ENCODE measurements around the gene MAP4. TPM values are rescaled to one million over a fixed set of nuclear protein-coding genes. Genes with fewer than 3 reads are reported as not detected.

MAP4 gene
- total RNA-seq, 4 donors from 2014 or later = 214 to 351 (median 231) TPM

GRCh38 chr3:47871389-47871788 is 144.8 kb downstream of the MAP4 start:
- no peaks in the 10 kb centered on the region for H3K27me3 ChIP-seq
- no peaks in the 10 kb centered on the region for H3K9me3 ChIP-seq
- peaks cover 4 to 100% of the 10 kb centered on the region in 2 donors for H3K36me3 ChIP-seq
- no peak overlapping the region for H3K27ac ChIP-seq
- WGBS, 2 donors (ENCODE audit: low coverage in 1 of 2) = 88% methylated on average over 2 of the region's 2 CpGs; no CpG with 5 or more reads in 1 of the 2 donors
- no peaks in the 10 kb centered on the region for H3K4me1 ChIP-seq
- no peak for ATAC-seq
- H3K4me3 ChIP-seq = no peak overlapping the region
- TF ChIP-seq POLR2A (IDR thresholded peaks at IDR 0.05) = no peak
- no peak for TF ChIP-seq POLR2AphosphoS5 (IDR thresholded peaks at IDR 0.05)
- TF ChIP-seq CTCF (IDR thresholded peaks at IDR 0.05) = no peak
- TF ChIP-seq EP300 (IDR thresholded peaks at IDR 0.05) = no peak

DNA sequence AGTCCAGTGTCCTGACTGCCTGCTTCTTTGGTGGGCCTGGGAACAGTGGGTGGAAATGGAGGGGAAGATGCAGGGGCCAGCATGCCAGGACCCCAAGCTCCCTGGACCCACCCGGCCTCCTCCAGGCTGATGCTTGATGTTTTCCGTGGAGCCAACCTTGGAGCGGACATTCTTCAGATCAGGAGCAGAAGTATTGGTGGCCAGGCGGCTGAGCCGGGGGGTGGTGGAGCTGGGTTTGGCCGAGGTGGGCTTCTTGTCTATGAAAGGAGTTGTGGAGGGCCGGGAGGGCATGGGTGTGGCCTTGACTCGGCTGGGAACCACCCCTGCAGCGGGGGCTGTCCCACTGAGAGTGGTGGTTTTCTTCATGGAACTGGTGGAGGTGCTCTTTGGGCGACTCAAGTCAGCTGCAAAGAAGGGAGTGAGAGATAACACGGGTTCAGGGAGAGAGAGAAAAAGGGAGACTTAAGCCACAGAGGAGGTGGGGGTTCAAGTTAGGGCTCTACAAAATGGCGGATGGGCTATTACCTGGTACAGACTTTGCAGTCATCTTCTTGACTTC is 145.4 kb downstream of the MAP4 start:
- Histone ChIP-seq H3K36me3 (peaks cover 4 to 100% of the 10 kb centered on the region in 2 donors), H3K4me3 (no peak overlapping the region), H3K27ac (no peak overlapping the region), H3K4me1 (no peaks in the 10 kb centered on the region), H3K27me3 (no peaks in the 10 kb centered on the region), H3K9me3 (no peaks in the 10 kb centered on the region)
- no peak for ATAC-seq
- TF ChIP-seq POLR2AphosphoS5 (IDR thresholded peaks at IDR 0.05) (no peak), EP300 (IDR thresholded peaks at IDR 0.05) (no peak), CTCF (IDR thresholded peaks at IDR 0.05) (no peak), POLR2A (IDR thresholded peaks at IDR 0.05) (no peak)
- 80 to 81% methylated on average over 1 to 6 of the region's 12 CpGs for WGBS, 2 donors (ENCODE audit: low coverage in 1 of 2)

DNA sequence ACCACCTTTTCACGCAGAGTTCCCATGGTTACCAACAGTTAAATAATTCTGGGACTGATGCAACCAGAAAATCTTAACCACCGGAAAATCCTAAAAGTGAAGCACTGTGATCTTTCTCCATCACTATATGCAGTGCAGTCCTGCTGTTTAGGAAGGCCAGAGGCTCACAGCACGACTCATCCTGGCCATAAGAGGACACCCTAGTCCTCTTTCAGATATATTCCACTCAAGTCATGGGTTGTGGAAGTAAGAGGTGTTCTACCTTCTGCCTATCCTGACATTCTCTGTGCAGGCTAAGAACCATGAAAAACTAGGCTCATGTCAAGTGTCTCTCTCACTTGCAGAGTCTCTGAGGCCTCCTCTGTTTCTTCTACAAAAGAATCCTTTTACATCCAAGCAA is 146.1 kb downstream of the MAP4 start:
- H3K9me3 ChIP-seq = no peaks in the 10 kb centered on the region
- 63 to 83% methylated on average over 3 of the region's 3 CpGs for WGBS, 2 donors (ENCODE audit: low coverage in 1 of 2)
- H3K27me3 ChIP-seq = no peaks in the 10 kb centered on the region
- TF ChIP-seq POLR2A (IDR thresholded peaks at IDR 0.05) = no peak
- TF ChIP-seq EP300 (IDR thresholded peaks at IDR 0.05) = no peak
- no peak for TF ChIP-seq CTCF (IDR thresholded peaks at IDR 0.05)
- no peak for TF ChIP-seq POLR2AphosphoS5 (IDR thresholded peaks at IDR 0.05)
- H3K36me3 ChIP-seq = peaks cover 0 to 100% of the 10 kb centered on the region in 2 donors
- no peak overlapping the region for H3K4me3 ChIP-seq
- H3K4me1 ChIP-seq = no peaks in the 10 kb centered on the region
- no peak overlapping the region for H3K27ac ChIP-seq
- ATAC-seq = no peak

DNA sequence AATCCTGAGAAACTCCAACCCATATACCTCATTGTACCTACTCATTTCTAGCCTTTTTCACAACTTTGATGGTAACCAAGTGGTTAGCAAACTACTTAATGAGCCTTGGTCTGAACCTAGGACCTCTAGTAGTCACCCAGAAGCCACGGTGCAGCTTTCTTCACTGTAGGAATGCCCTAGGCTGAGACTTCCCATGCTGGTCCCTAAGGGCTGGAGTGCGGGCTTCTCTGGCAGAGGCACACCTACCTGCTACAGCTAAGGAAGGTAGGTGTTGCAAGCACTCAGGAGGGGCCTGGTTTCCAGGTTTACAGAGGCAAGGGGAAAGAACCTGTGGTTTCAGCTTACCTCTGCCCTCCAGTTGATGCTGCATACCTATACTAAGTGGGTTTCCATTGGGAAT is 147.9 kb downstream of the MAP4 start:
- H3K4me3 ChIP-seq = no peak overlapping the region
- no CpG with 5 or more reads among the region's 2 CpGs for WGBS, 2 donors (ENCODE audit: low coverage in 1 of 2)
- H3K27ac ChIP-seq = no peak overlapping the region
- no peaks in the 10 kb centered on the region for H3K9me3 ChIP-seq
- TF ChIP-seq POLR2AphosphoS5 (IDR thresholded peaks at IDR 0.05) (no peak), CTCF (IDR thresholded peaks at IDR 0.05) (no peak), EP300 (IDR thresholded peaks at IDR 0.05) (no peak), POLR2A (IDR thresholded peaks at IDR 0.05) (no peak)
- H3K4me1 ChIP-seq = no peaks in the 10 kb centered on the region
- peaks cover 0 to 100% of the 10 kb centered on the region in 2 donors for H3K36me3 ChIP-seq
- ATAC-seq = no peak
- no peaks in the 10 kb centered on the region for H3K27me3 ChIP-seq

- peaks cover 0 to 100% of the 10 kb centered on the region in 2 donors for H3K36me3 ChIP-seq
- 88% methylated on average over 5 of the region's 8 CpGs; no CpG with 5 or more reads in 1 of the 2 donors for WGBS, 2 donors (ENCODE audit: low coverage in 1 of 2)
- no peaks in the 10 kb centered on the region for H3K27me3 ChIP-seq
- no peaks in the 10 kb centered on the region for H3K4me1 ChIP-seq
- no peak overlapping the region for H3K27ac ChIP-seq
- no peaks in the 10 kb centered on the region for H3K9me3 ChIP-seq
- no peak overlapping the region for H3K4me3 ChIP-seq
- no peak for ATAC-seq
- no peak for TF ChIP-seq CTCF (IDR thresholded peaks at IDR 0.05)
- TF ChIP-seq POLR2A (IDR thresholded peaks at IDR 0.05) = no peak
- TF ChIP-seq POLR2AphosphoS5 (IDR thresholded peaks at IDR 0.05) = no peak
- no peak for TF ChIP-seq EP300 (IDR thresholded peaks at IDR 0.05)
Measured at GRCh38 chr3:47867451-47868044, 148.7 kb downstream of the MAP4 start.

All from gastroesophageal sphincter (tissue), 4 donors.